ENCODE data around the gene CCDC196. TPM values are rescaled to one million over a fixed set of nuclear protein-coding genes. Genes with fewer than 3 reads are reported as not detected.

CCDC196 gene
- polyA plus RNA-seq, 3 donors: not detected

- TF ChIP-seq CTCF (IDR thresholded peaks at IDR 0.05): no peak
- DNase-seq: no peak
- no peaks in the 10 kb centered on the region for H3K36me3 ChIP-seq (replicated peaks in 1 of 2; ENCODE audit: control insufficient read depth in 1 of 2, insufficient read depth in 2 of 2, low read length in 2 of 2)
- H3K9me3 ChIP-seq (replicated peaks in 1 of 2; ENCODE audit: control insufficient read depth in 1 of 2, insufficient read depth in 1 of 2, low read length in 2 of 2): no peaks in the 10 kb centered on the region
- H3K79me2 ChIP-seq (ENCODE audit: insufficient read depth, low read length): no peaks in the 10 kb centered on the region
- no peaks in the 10 kb centered on the region for H3K27me3 ChIP-seq (ENCODE audit: control insufficient read depth in 2 of 2, insufficient read depth in 2 of 2, low read length in 2 of 2)
- H3K27ac ChIP-seq (ENCODE audit: low read depth in 1 of 2, low read length in 2 of 2): no peak overlapping the region
- intact Hi-C loops (cut with micrococcal nuclease): no loop called here
- H2AFZ ChIP-seq (ENCODE audit: insufficient read depth, low read depth, low read length, poor library complexity, severe bottlenecking): no peak overlapping the region
- peaks cover 0 to 2% (median 0%) of the 10 kb centered on the region in 3 donors for H3K27me3 Mint-ChIP-seq (ENCODE audit: low read depth in 3 of 3)
- H4K20me1 ChIP-seq (ENCODE audit: insufficient read depth, low read length): no peaks in the 10 kb centered on the region
- no peaks in the 10 kb centered on the region for H3K36me3 Mint-ChIP-seq
- H3K27ac Mint-ChIP-seq: no peak overlapping the region
- H3K4me1 ChIP-seq (ENCODE audit: control insufficient read depth in 1 of 2, insufficient read depth in 2 of 2, low read length in 2 of 2): no peaks in the 10 kb centered on the region
- H3K9ac ChIP-seq (ENCODE audit: insufficient read depth, low read length, poor library complexity, severe bottlenecking): no peak overlapping the region
- peaks cover 0 to 16% (median 5%) of the 10 kb centered on the region in 7 donors for H3K9me3 Mint-ChIP-seq
- H3K4me2 ChIP-seq (replicated peaks; ENCODE audit: extremely low read depth, low read length, poor library complexity, severe bottlenecking): no peak overlapping the region
- 94% methylated on average over 5 of the region's 9 CpGs for WGBS (ENCODE audit: insufficient coverage)
- H3K4me3 ChIP-seq (replicated peaks in 1 of 3; ENCODE audit: low read depth in 2 of 3, low read length in 3 of 3): no peak overlapping the region
- peaks cover 2% of the 10 kb centered on the region for H3K4me1 Mint-ChIP-seq
- no peak overlapping the region for H3K4me3 Mint-ChIP-seq
Measured at GRCh38 chr14:66530526-66530925, 44.4 kb downstream of the CCDC196 start.

DNA sequence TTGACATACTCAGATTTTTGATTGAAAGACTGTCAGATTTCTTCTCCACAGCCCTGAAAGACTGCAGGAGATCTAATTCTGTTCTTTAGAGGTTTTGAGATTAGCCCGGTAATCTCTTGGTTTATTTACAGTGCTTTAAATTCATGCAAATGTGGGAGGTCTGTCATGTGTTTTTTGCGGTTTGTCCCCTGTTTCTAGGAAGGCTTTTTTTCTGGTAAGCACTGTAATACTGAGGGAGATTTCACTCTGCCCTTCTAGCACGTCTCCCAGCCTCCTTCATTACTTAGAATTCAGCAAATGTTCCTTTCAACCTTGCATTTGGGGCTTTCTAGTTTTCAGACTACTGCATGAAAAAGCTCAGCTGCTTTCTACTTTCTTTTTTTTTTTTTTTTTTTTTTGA lies 52.9 kb downstream of the CCDC196 start:
- no peaks in the 10 kb centered on the region for H3K27me3 ChIP-seq (ENCODE audit: control insufficient read depth in 2 of 2, insufficient read depth in 2 of 2, low read length in 2 of 2)
- no peak for DNase-seq
- no peak overlapping the region for H3K4me3 ChIP-seq (replicated peaks in 1 of 3; ENCODE audit: low read depth in 2 of 3, low read length in 3 of 3)
- Mint-ChIP-seq H3K9me3 (peaks cover 0 to 6% (median 0%) of the 10 kb centered on the region in 7 donors), H3K36me3 (no peaks in the 10 kb centered on the region), H3K27me3 (ENCODE audit: low read depth in 3 of 3) (no peaks in the 10 kb centered on the region), H3K4me1 (no peaks in the 10 kb centered on the region), H3K27ac (no peak overlapping the region), H3K4me3 (no peak overlapping the region)
- no peaks in the 10 kb centered on the region for H3K79me2 ChIP-seq (ENCODE audit: insufficient read depth, low read length)
- WGBS (ENCODE audit: insufficient coverage): no CpG with 5 or more reads among the region's 3 CpGs
- no peaks in the 10 kb centered on the region for H3K9me3 ChIP-seq (replicated peaks in 1 of 2; ENCODE audit: control insufficient read depth in 1 of 2, insufficient read depth in 1 of 2, low read length in 2 of 2)
- no peak overlapping the region for H3K4me2 ChIP-seq (replicated peaks; ENCODE audit: extremely low read depth, low read length, poor library complexity, severe bottlenecking)
- no peak overlapping the region for H3K9ac ChIP-seq (ENCODE audit: insufficient read depth, low read length, poor library complexity, severe bottlenecking)
- intact Hi-C loops (cut with micrococcal nuclease): no loop called here
- no peak for TF ChIP-seq CTCF (IDR thresholded peaks at IDR 0.05)
- no peaks in the 10 kb centered on the region for H4K20me1 ChIP-seq (ENCODE audit: insufficient read depth, low read length)
- no peak overlapping the region for H2AFZ ChIP-seq (ENCODE audit: insufficient read depth, low read depth, low read length, poor library complexity, severe bottlenecking)
- no peaks in the 10 kb centered on the region for H3K4me1 ChIP-seq (ENCODE audit: control insufficient read depth in 1 of 2, insufficient read depth in 2 of 2, low read length in 2 of 2)
- H3K36me3 ChIP-seq (replicated peaks in 1 of 2; ENCODE audit: control insufficient read depth in 1 of 2, insufficient read depth in 2 of 2, low read length in 2 of 2): no peaks in the 10 kb centered on the region
- H3K27ac ChIP-seq (ENCODE audit: low read depth in 1 of 2, low read length in 2 of 2): no peak overlapping the region

All from CD14-positive monocyte (primary cell).